Heart right ventricle (tissue), 16 donors: ENCODE measurements around the gene PDE11A. TPM values are rescaled to one million over a fixed set of nuclear protein-coding genes. Genes with fewer than 3 reads are reported as not detected.

Experiments
- ATAC-seq, 8 donors: fragments of 200-7000 bp; cut with Tn5 transposase; one replicate each; pipeline ENCODE4 v1.9.1; 2020; ENCODE audit warnings: mild to moderate bottlenecking in 8 of 8, moderate library complexity in 8 of 8, moderate number of reproducible peaks in 1 of 8
- DNase-seq, 2 donors: peaks; one replicate each; pipeline ENCODE4 v3.0.0-alpha.2; 2020
- H3K27ac ChIP-seq, 10 donors: fragments of 200-600 bp; sonication (generic) in 2 of 10; one replicate each; pipeline versions ENCODE4 v1.5.0 to v1.8.0; 2020 to 2022; ENCODE audit warnings: mild to moderate bottlenecking in 3 of 10
- H3K27me3 ChIP-seq, 7 donors: fragments of 200-600 bp; one replicate each; pipeline ENCODE4 v1.8.0; 2021 to 2022; ENCODE audit warnings: mild to moderate bottlenecking in 2 of 7
- H3K36me3 ChIP-seq, 9 donors: fragments of 200-600 bp; sonication (generic) in 1 of 9; one replicate each; pipeline versions ENCODE4 v1.5.0 to v1.8.0; 2020 to 2022; ENCODE audit warnings: mild to moderate bottlenecking in 2 of 9
- H3K4me1 ChIP-seq, 9 donors: fragments of 200-600 bp; sonication (generic) in 1 of 9; one replicate each; pipeline versions ENCODE4 v1.5.0 to v1.8.0; 2020 to 2022; ENCODE audit warnings: mild to moderate bottlenecking in 4 of 9
- H3K4me3 ChIP-seq, 10 donors: fragments of 200-600 bp; sonication (generic) in 2 of 10; one replicate each; pipeline versions ENCODE4 v1.5.0 to v1.8.0; 2020 to 2022; ENCODE audit warnings: mild to moderate bottlenecking in 7 of 10, moderate library complexity in 2 of 10
- H3K9me3 ChIP-seq, 11 donors: fragments of 200-600 bp in 10 of 11; sonication (generic) in 2 of 11; one replicate each; pipeline versions ENCODE4 v1.5.0 to v1.8.0; 2013 to 2022; ENCODE audit warnings: mild to moderate bottlenecking in 2 of 11, control low read depth in 1 of 11, moderate library complexity in 1 of 11
- whole genome bisulfite sequencing, 2 donors: extraction: QIAGEN DNeasy Blood & Tissue Kit; methylation state at CpG; one replicate each; pipeline ENCODE4 v1.1.7; 2013; ENCODE audit warnings: inconsistent platforms in 1 of 2; 5-methylcytosine and 5-hydroxymethylcytosine counted together
- intact Hi-C, 10 donors: fragments of 100-400 bp; cut with DNase I; formaldehyde crosslinking; loops; one replicate each; pipeline versions ENCODE4 v1.11.1 to v1.14.2; 2022
- polyA plus RNA-seq, 2 donors: library from polyadenylated mRNA; stranded (reverse); fragments of 200-250 nt; gene quantifications; one replicate each; pipeline ENCODE4 v1.2.3, GENCODE V29; 2013
- total RNA-seq, 10 donors: library from RNA; stranded (reverse); fragmentation: NEBNext Ultra II Directional in 3 of 10; extraction: Animal tissue kit (Norgen Biotek cat#: 25700) in 3 of 10; gene quantifications; one replicate each; pipeline versions ENCODE4 v1.2.1 to v1.2.4, GENCODE V29; 2021 to 2023
- TF ChIP-seq, protein P1 (sequence below), 9 donors: fragments of 200-600 bp; sonication (generic) in 2 of 9; IDR thresholded peaks; one replicate each; pipeline versions ENCODE4 v1.5.0 to v1.8.0; 2021 to 2022; ENCODE audit warnings: antibody characterized with exemption in 9 of 9, mild to moderate bottlenecking in 5 of 9, moderate library complexity in 1 of 9
- donor health status: Arrhythmogenic right ventricular cardiomyopathy.
- donor health status: ischemic (EF 13 %, LVEDD 7.1; RV severe dilation, severe dysfunction).
- donor health status: healthy with polysubstance abuse.
- donor health status: DM: no; HTN: yes; CAD: no.
- donor health status: DM: no; HTN: no; CAD: no.
- donor health status: ischemic (EF 25% LVEDD 6.9; RV normal size, moderate dysfunction).
- donor health status: ischemic (EF 25% LVEDD 5.7; RV mildly dilated, moderate dysfunction).
- donor health status: healthy.
- donor health status: DM: yes; HTN: yes; CAD: no.
- donor health status: Ischemic cardiomyopathy.
- donor health status: ischemic (EF 35%, LVEDD 5.7; RV mildly dilated, moderate dysfunction).
- donor health status: nonischemic (EF 11% LVEDD 7.7; RV severe dilation, severe dysfunction).
- donor health status: DM: yes; HTN: yes; CAD: no.
- donor health status: PGD.
- donor health status: ischemic (EF 29% LVEDD 5.4; RV normal size, mild dysfunction).
- donor health status: nonischemic (EF 23%, LVEDD 6.1; RV moderate dilation, normal function).

Gene PDE11A
- total and polyA plus RNA-seq, 12 donors, result 0.12 to 6.4 (median 1.1) TPM

DNA sequence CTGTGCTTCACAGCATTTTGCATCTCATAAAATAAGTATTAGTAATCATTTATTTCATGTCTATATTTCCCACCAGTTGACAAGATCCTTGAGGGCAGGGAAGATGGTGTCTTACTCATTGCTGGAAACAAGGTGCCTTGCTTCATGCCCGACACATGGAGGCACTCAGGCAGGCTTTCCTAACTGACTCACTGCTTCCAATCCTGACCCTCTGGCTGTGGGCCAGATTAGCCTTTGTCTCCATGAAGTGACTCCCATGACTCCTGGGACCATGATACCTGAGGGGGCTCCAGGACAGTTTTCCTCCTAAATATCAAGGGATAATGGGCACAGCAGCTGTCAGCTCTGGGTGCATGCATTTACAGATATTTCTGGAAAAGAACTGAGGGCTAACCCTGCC, 405.0 kb downstream of the PDE11A start:
- intact Hi-C loops, result no loop called here
- Histone ChIP-seq H3K36me3 (no peaks in the 10 kb centered on the region), H3K9me3 (no peaks in the 10 kb centered on the region), H3K4me1 (peaks cover 0 to 19% (median 5%) of the 10 kb centered on the region in 9 donors), H3K27me3 (no peaks in the 10 kb centered on the region), H3K4me3 (no peak overlapping the region), H3K27ac (no peak overlapping the region)
- TF ChIP-seq, protein P1, sequence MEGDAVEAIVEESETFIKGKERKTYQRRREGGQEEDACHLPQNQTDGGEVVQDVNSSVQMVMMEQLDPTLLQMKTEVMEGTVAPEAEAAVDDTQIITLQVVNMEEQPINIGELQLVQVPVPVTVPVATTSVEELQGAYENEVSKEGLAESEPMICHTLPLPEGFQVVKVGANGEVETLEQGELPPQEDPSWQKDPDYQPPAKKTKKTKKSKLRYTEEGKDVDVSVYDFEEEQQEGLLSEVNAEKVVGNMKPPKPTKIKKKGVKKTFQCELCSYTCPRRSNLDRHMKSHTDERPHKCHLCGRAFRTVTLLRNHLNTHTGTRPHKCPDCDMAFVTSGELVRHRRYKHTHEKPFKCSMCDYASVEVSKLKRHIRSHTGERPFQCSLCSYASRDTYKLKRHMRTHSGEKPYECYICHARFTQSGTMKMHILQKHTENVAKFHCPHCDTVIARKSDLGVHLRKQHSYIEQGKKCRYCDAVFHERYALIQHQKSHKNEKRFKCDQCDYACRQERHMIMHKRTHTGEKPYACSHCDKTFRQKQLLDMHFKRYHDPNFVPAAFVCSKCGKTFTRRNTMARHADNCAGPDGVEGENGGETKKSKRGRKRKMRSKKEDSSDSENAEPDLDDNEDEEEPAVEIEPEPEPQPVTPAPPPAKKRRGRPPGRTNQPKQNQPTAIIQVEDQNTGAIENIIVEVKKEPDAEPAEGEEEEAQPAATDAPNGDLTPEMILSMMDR (IDR thresholded peaks at IDR 0.05), result no peak
- 0% methylated on average over 1 of the region's 1 CpG for WGBS, 2 donors
- DNase-seq, result no peak
- peak in 1 of 8 donors; percentile 41 for ATAC-seq

DNA sequence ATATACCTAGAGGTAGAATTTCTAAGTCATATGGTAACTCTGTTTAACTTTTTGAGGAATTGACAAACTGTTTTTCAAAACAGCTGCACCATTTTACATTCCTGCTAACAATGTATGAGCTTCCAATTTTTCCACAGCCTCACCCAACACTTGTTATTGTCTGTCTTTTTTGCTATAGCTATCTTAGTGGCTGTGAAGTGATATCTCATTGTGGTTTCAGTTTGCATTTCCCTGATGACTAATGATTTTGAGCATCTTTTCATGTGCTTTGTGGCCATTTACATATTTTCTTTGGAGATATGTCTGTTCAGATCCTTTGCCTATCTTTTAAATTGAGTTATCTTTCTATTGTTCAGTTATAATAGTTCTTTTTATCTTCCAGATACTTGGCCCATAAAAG, 406.2 kb downstream of the PDE11A start:
- no peak overlapping the region for H3K4me3 ChIP-seq
- no peak for ATAC-seq
- H3K27ac ChIP-seq, result no peak overlapping the region
- H3K4me1 ChIP-seq, result peaks cover 0 to 12% (median 5%) of the 10 kb centered on the region in 9 donors
- H3K27me3 ChIP-seq, result no peaks in the 10 kb centered on the region
- TF ChIP-seq, protein P1 (IDR thresholded peaks at IDR 0.05), result no peak
- no peaks in the 10 kb centered on the region for H3K36me3 ChIP-seq
- no peak for DNase-seq
- intact Hi-C loops, result no loop called here
- no peaks in the 10 kb centered on the region for H3K9me3 ChIP-seq

DNA sequence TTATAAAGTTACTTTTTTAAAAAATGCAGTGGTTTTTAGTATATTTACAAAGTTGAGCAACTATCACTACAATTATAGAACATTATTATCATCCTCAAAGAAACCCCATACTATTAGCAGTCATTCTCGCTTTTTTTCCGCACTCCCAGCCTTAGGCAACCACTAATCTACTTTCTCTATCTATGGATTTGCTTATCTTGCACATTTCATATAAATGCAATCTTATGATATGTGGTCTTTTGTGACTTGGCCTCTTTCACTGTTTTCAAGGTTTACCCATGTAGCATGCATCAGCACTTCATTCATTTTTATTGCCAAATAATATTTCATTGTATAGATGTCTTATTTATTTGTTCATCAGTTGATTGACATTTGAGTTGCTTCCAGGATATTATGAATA, 406.6 kb downstream of the PDE11A start:
- no peaks in the 10 kb centered on the region for H3K27me3 ChIP-seq
- H3K4me3 ChIP-seq, result no peak overlapping the region
- no peak overlapping the region for H3K27ac ChIP-seq
- intact Hi-C loops, result no loop called here
- ATAC-seq, result no peak
- H3K36me3 ChIP-seq, result no peaks in the 10 kb centered on the region
- H3K9me3 ChIP-seq, result no peaks in the 10 kb centered on the region
- peaks cover 0 to 8% (median under 1%) of the 10 kb centered on the region in 9 donors for H3K4me1 ChIP-seq
- DNase-seq, result no peak
- TF ChIP-seq, protein P1 (IDR thresholded peaks at IDR 0.05), result no peak
- WGBS, 2 donors, result 48 to 49% methylated on average over 2 of the region's 2 CpGs

DNA sequence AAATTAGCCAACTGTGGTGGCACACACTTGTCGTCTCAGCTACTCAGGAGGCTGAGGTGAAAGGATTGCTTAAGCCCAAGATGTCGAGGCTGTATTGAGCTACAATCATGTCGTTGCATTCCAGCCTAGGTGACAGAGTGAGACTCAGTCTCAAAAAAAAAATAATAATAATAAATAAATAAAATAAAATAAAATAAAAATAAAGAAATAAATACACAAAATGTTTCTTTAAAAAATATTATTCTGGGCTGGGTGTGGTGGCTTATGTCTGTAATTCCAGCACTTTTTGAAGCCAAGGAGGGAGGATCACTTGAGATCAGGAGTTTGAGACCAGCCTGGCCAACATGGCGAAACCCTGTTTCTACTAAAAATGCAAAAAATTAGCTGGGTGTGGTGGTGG, 407.2 kb downstream of the PDE11A start:
- WGBS, 2 donors, result 72 to 73% methylated on average over 4 of the region's 4 CpGs
- no peak for ATAC-seq
- TF ChIP-seq, protein P1 (IDR thresholded peaks at IDR 0.05), result no peak

More for the DNA sequence above, 407.2 kb downstream of the PDE11A start:
- intact Hi-C loops, result no loop called here
- Histone ChIP-seq H3K27ac (no peak overlapping the region), H3K36me3 (no peaks in the 10 kb centered on the region), H3K27me3 (peaks cover 0 to 2% (median 0%) of the 10 kb centered on the region in 7 donors), H3K4me1 (peaks cover 0 to 2% (median 0%) of the 10 kb centered on the region in 9 donors), H3K9me3 (no peaks in the 10 kb centered on the region), H3K4me3 (no peak overlapping the region)
- no peak for DNase-seq
